Peyer's patch (tissue), 4 donors: ENCODE results near the gene SMIM43.

Experiments
- CTCF ChIP-seq, 6 experiments: fragments of 450-650 bp in 4 of 6; fragments of 200-600 bp in 2 of 6; sonication (generic) in 1 of 6; IDR thresholded peaks; one replicate each; pipeline ENCODE4 v1.5.1; 2017 to 2019; ENCODE audit warnings: antibody characterized with exemption in 6 of 6, mild to moderate bottlenecking in 3 of 6, moderate library complexity in 1 of 6
- POLR2A ChIP-seq, 2 donors: fragments of 450-650 bp; IDR thresholded peaks; one replicate each; pipeline ENCODE4 v1.5.1; 2017; ENCODE audit warnings: antibody characterized with exemption in 2 of 2, mild to moderate bottlenecking in 2 of 2, moderate library complexity in 2 of 2

DNA sequence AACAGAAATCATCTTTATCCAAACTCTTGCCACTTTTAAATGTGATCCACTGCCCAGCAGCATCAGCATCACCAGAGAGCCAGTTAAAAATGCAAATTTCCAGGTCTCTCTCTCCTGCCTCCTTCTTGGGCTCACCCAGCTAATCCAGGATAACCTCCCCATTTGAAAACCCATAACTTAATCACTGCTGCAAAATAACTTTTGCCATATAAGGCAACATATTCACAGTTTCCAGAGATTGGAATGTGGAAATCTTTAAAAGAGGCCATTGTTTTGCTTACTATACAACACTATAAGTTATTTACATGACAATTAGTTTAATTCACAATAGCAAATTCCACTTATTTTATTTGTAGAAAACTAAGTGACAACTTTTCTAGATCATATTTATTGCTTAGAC lies 31.3 kb upstream of the SMIM43 start:
- TF ChIP-seq CTCF (IDR thresholded peaks at IDR 0.05) (no peak), POLR2A (IDR thresholded peaks at IDR 0.05) (no peak)
